SK-N-SH (cell line): ENCODE results near the gene INO80.

ENCODE experiments used
- MXI1 ChIP-seq: IDR thresholded peaks from 2 replicates; pipeline ENCODE4 v1.6.1; 2012; ENCODE audit warnings: mild to moderate bottlenecking, low read depth, low read length, improper control_type of control experiment
- RFX5 ChIP-seq: IDR thresholded peaks from 2 replicates; pipeline ENCODE4 v1.6.1; 2012; ENCODE audit warnings: mild to moderate bottlenecking, improper control_type of control experiment, low read length
- RXRA ChIP-seq: IDR thresholded peaks from 2 replicates; pipeline ENCODE4 v1.4.0; 2012; ENCODE audit warnings: low read depth, mild to moderate bottlenecking, borderline replicate concordance
- SIN3A ChIP-seq: IDR thresholded peaks from 2 replicates; pipeline ENCODE4 v1.6.1; 2012; ENCODE audit warnings: low read depth, mild to moderate bottlenecking, low read length, moderate library complexity, borderline replicate concordance
- TF ChIP-seq, protein P1 (sequence below): fragments of 200-600 bp; sonication (generic); IDR thresholded peaks from 2 replicates; pipeline ENCODE4 v1.6.1; 2017; ENCODE audit warnings: antibody characterized with exemption, mild to moderate bottlenecking, moderate library complexity
- TF ChIP-seq, protein P2 (sequence below): IDR thresholded peaks from 2 replicates; pipeline ENCODE4 v1.6.1; 2012; ENCODE audit warnings: mild to moderate bottlenecking, low read depth, low read length, moderate library complexity

DNA sequence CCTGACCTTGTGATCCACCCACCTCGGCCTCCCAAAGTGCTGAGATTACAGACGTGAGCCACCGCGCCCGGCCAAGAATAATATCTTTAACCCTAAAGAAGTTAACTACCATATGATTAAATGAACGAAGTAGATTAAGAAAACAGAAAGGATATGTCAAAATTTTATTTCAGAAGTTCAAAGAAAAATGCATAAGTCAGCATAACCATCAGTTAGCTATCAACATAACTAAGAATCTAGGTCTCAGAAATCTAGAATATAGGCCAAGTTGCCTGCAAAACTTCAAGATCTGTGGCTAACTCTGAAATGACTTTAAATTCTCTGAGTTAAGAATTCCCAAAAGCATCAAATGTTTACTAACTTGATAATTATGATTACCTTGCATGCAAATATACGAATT lies 38.0 kb downstream of the INO80 start:
- TF ChIP-seq, protein P1, sequence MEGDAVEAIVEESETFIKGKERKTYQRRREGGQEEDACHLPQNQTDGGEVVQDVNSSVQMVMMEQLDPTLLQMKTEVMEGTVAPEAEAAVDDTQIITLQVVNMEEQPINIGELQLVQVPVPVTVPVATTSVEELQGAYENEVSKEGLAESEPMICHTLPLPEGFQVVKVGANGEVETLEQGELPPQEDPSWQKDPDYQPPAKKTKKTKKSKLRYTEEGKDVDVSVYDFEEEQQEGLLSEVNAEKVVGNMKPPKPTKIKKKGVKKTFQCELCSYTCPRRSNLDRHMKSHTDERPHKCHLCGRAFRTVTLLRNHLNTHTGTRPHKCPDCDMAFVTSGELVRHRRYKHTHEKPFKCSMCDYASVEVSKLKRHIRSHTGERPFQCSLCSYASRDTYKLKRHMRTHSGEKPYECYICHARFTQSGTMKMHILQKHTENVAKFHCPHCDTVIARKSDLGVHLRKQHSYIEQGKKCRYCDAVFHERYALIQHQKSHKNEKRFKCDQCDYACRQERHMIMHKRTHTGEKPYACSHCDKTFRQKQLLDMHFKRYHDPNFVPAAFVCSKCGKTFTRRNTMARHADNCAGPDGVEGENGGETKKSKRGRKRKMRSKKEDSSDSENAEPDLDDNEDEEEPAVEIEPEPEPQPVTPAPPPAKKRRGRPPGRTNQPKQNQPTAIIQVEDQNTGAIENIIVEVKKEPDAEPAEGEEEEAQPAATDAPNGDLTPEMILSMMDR, result no peak
- no peak for TF ChIP-seq RXRA
- no peak for TF ChIP-seq RFX5
- no peak for TF ChIP-seq SIN3A
- no peak for TF ChIP-seq MXI1
- TF ChIP-seq, protein P2, sequence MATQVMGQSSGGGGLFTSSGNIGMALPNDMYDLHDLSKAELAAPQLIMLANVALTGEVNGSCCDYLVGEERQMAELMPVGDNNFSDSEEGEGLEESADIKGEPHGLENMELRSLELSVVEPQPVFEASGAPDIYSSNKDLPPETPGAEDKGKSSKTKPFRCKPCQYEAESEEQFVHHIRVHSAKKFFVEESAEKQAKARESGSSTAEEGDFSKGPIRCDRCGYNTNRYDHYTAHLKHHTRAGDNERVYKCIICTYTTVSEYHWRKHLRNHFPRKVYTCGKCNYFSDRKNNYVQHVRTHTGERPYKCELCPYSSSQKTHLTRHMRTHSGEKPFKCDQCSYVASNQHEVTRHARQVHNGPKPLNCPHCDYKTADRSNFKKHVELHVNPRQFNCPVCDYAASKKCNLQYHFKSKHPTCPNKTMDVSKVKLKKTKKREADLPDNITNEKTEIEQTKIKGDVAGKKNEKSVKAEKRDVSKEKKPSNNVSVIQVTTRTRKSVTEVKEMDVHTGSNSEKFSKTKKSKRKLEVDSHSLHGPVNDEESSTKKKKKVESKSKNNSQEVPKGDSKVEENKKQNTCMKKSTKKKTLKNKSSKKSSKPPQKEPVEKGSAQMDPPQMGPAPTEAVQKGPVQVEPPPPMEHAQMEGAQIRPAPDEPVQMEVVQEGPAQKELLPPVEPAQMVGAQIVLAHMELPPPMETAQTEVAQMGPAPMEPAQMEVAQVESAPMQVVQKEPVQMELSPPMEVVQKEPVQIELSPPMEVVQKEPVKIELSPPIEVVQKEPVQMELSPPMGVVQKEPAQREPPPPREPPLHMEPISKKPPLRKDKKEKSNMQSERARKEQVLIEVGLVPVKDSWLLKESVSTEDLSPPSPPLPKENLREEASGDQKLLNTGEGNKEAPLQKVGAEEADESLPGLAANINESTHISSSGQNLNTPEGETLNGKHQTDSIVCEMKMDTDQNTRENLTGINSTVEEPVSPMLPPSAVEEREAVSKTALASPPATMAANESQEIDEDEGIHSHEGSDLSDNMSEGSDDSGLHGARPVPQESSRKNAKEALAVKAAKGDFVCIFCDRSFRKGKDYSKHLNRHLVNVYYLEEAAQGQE, result no peak
